ENCODE measurements around the gene PAK1. TPM values are rescaled to one million over a fixed set of nuclear protein-coding genes. Genes with fewer than 3 reads are reported as not detected.
"Not testable (repeated sequence)": the region's sequence is repeated elsewhere in the genome, so short reads cannot be mapped to it uniquely, and the experiment has no call there.

The PAK1 gene
- polyA plus RNA-seq, 1 donor (not counting 4 experiments of a cell fraction or from before 2014, with no cell fraction given) = 78.2 TPM

- no peaks in the 10 kb centered on the region for H3K9me3 ChIP-seq (ENCODE audit: control insufficient read depth, low read depth, low read length)
- no peak overlapping the region for H3K27ac ChIP-seq (ENCODE audit: control insufficient read depth, insufficient read depth, low read length)
- no peak overlapping the region for H2AFZ ChIP-seq (ENCODE audit: control insufficient read depth, low read length)
- TF ChIP-seq EZH2 (IDR thresholded peaks at IDR 0.05; ENCODE audit: low read length) (no peak), CTCF (optimal IDR thresholded peaks at IDR 0.05 in 1 of 3, IDR thresholded peaks at IDR 0.05 in 1 of 3, conservative IDR thresholded peaks at IDR 0.05 in 1 of 3; ENCODE audit: extremely low read depth in 1 of 3, insufficient read depth in 2 of 3, low read length in 3 of 3) (no peak)
- dilution Hi-C loops (cut with MboI; ENCODE audit: extremely low pct_ligation_motif_present, low sequenced_read_pairs) = no loop called here
- H3K36me3 ChIP-seq (ENCODE audit: control insufficient read depth in 2 of 2, extremely low read depth in 1 of 2, insufficient read depth in 2 of 2, low read length in 2 of 2) = no peaks in the 10 kb centered on the region
- FAIRE-seq = no peak
- H3K9ac ChIP-seq (ENCODE audit: control insufficient read depth, extremely low read depth, insufficient read depth, low read length) = no peak overlapping the region
- no peaks in the 10 kb centered on the region for H3K9me1 ChIP-seq (ENCODE audit: control insufficient read depth, extremely low read depth, insufficient read depth, low read length)
- DNase-seq (ENCODE audit: low read depth, low spot score) = no peak
- H3K4me2 ChIP-seq (ENCODE audit: control insufficient read depth, extremely low read depth, insufficient read depth, low read depth, low read length) = no peak overlapping the region
- no peaks in the 10 kb centered on the region for H3K4me1 ChIP-seq (ENCODE audit: control insufficient read depth, extremely low read depth, insufficient read depth, low read length)
- H3K79me2 ChIP-seq (ENCODE audit: control insufficient read depth, insufficient read depth, low read length) = no peaks in the 10 kb centered on the region
- H3K27me3 ChIP-seq (ENCODE audit: control insufficient read depth, extremely low read depth, insufficient read depth, low read length) = no peaks in the 10 kb centered on the region
- H3K4me3 ChIP-seq (ENCODE audit: control insufficient read depth in 2 of 3, extremely low read depth in 1 of 3, insufficient read depth in 2 of 3, low read depth in 1 of 3, low read length in 3 of 3) = no peak overlapping the region
- H4K20me1 ChIP-seq (ENCODE audit: control insufficient read depth, extremely low read depth, insufficient read depth, low read length) = no peaks in the 10 kb centered on the region
These were observed 87.7 kb downstream of the PAK1 start for GRCh38 chr11:77386178-77386577.

- FAIRE-seq; dilution Hi-C loops (cut with MboI; ENCODE audit: extremely low pct_ligation_motif_present, low sequenced_read_pairs); H4K20me1 ChIP-seq (ENCODE audit: control insufficient read depth, extremely low read depth, insufficient read depth, low read length); DNase-seq (ENCODE audit: low read depth, low spot score); H3K4me2 ChIP-seq (ENCODE audit: control insufficient read depth, extremely low read depth, insufficient read depth, low read depth, low read length); H3K79me2 ChIP-seq (ENCODE audit: control insufficient read depth, insufficient read depth, low read length); H3K9me1 ChIP-seq (ENCODE audit: control insufficient read depth, extremely low read depth, insufficient read depth, low read length); H3K9ac ChIP-seq (ENCODE audit: control insufficient read depth, extremely low read depth, insufficient read depth, low read length); H3K27me3 ChIP-seq (ENCODE audit: control insufficient read depth, extremely low read depth, insufficient read depth, low read length); H3K36me3 ChIP-seq (ENCODE audit: control insufficient read depth in 2 of 2, extremely low read depth in 1 of 2, insufficient read depth in 2 of 2, low read length in 2 of 2); H3K27ac ChIP-seq (ENCODE audit: control insufficient read depth, insufficient read depth, low read length); H3K4me3 ChIP-seq (ENCODE audit: control insufficient read depth in 2 of 3, extremely low read depth in 1 of 3, insufficient read depth in 2 of 3, low read depth in 1 of 3, low read length in 3 of 3); H3K9me3 ChIP-seq (ENCODE audit: control insufficient read depth, low read depth, low read length); H2AFZ ChIP-seq (ENCODE audit: control insufficient read depth, low read length); H3K4me1 ChIP-seq (ENCODE audit: control insufficient read depth, extremely low read depth, insufficient read depth, low read length): not testable (repeated sequence)
These were observed 88.6 kb downstream of the PAK1 start for GRCh38 chr11:77385255-77385771.

- no peak for FAIRE-seq
- dilution Hi-C loops (cut with MboI; ENCODE audit: extremely low pct_ligation_motif_present, low sequenced_read_pairs) = no loop called here
These were observed 89.3 kb downstream of the PAK1 start for GRCh38 chr11:77384571-77384970.

More at GRCh38 chr11:77384571-77384970, 89.3 kb downstream of the PAK1 start:
- H3K79me2 ChIP-seq (ENCODE audit: control insufficient read depth, insufficient read depth, low read length) = no peaks in the 10 kb centered on the region
- H3K4me3 ChIP-seq (ENCODE audit: control insufficient read depth in 2 of 3, extremely low read depth in 1 of 3, insufficient read depth in 2 of 3, low read depth in 1 of 3, low read length in 3 of 3) = no peak overlapping the region
- H3K9me1 ChIP-seq (ENCODE audit: control insufficient read depth, extremely low read depth, insufficient read depth, low read length) = no peaks in the 10 kb centered on the region
- no peak for TF ChIP-seq CTCF (optimal IDR thresholded peaks at IDR 0.05 in 1 of 3, IDR thresholded peaks at IDR 0.05 in 1 of 3, conservative IDR thresholded peaks at IDR 0.05 in 1 of 3; ENCODE audit: extremely low read depth in 1 of 3, insufficient read depth in 2 of 3, low read length in 3 of 3)
- no peaks in the 10 kb centered on the region for H3K4me1 ChIP-seq (ENCODE audit: control insufficient read depth, extremely low read depth, insufficient read depth, low read length)
- no peaks in the 10 kb centered on the region for H3K9me3 ChIP-seq (ENCODE audit: control insufficient read depth, low read depth, low read length)
- H3K27ac ChIP-seq (ENCODE audit: control insufficient read depth, insufficient read depth, low read length) = no peak overlapping the region
- H2AFZ ChIP-seq (ENCODE audit: control insufficient read depth, low read length) = no peak overlapping the region
- H3K36me3 ChIP-seq (ENCODE audit: control insufficient read depth in 2 of 2, extremely low read depth in 1 of 2, insufficient read depth in 2 of 2, low read length in 2 of 2) = peaks cover 0 to 2% of the 10 kb centered on the region in 2 experiments
- no peak overlapping the region for H3K9ac ChIP-seq (ENCODE audit: control insufficient read depth, extremely low read depth, insufficient read depth, low read length)
- H3K4me2 ChIP-seq (ENCODE audit: control insufficient read depth, extremely low read depth, insufficient read depth, low read depth, low read length) = no peak overlapping the region
- H3K27me3 ChIP-seq (ENCODE audit: control insufficient read depth, extremely low read depth, insufficient read depth, low read length) = no peaks in the 10 kb centered on the region
- H4K20me1 ChIP-seq (ENCODE audit: control insufficient read depth, extremely low read depth, insufficient read depth, low read length) = no peaks in the 10 kb centered on the region
- no peak for DNase-seq (ENCODE audit: low read depth, low spot score)
